ENCODE data around the gene MTCL1. TPM values are rescaled to one million over a fixed set of nuclear protein-coding genes. Genes with fewer than 3 reads are reported as not detected.

MTCL1 gene
- total RNA-seq, 2 donors from 2014 or later = 0.64 to 0.95 TPM

DNA sequence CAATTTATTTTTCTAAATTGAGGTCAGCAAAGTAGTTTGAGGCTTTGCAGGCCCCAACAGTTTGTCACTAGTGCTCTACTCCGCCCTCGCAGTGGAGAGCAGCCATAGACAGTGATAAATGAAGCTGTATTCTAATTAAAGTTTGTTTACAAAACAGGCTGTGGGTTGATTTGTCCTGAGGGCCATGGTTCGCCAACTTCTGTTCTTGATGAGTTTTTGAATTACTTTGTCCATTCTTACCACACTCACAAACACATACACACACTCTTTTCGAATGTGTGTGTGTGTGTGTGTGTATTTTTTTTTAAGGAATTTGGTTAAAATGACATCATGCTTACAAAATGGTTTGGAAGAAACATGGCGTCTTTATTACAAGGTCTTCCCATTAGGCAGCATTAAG is 68.6 kb downstream of the MTCL1 start:
- Mint-ChIP-seq H3K9me3 (no peaks in the 10 kb centered on the region), H3K4me1 (no peaks in the 10 kb centered on the region), H3K4me3 (no peak overlapping the region), H3K27me3 (no peaks in the 10 kb centered on the region), H3K36me3 (ENCODE audit: low read depth) (no peaks in the 10 kb centered on the region), H3K27ac (no peak overlapping the region)
- no peak for ATAC-seq (replicated peaks)

DNA sequence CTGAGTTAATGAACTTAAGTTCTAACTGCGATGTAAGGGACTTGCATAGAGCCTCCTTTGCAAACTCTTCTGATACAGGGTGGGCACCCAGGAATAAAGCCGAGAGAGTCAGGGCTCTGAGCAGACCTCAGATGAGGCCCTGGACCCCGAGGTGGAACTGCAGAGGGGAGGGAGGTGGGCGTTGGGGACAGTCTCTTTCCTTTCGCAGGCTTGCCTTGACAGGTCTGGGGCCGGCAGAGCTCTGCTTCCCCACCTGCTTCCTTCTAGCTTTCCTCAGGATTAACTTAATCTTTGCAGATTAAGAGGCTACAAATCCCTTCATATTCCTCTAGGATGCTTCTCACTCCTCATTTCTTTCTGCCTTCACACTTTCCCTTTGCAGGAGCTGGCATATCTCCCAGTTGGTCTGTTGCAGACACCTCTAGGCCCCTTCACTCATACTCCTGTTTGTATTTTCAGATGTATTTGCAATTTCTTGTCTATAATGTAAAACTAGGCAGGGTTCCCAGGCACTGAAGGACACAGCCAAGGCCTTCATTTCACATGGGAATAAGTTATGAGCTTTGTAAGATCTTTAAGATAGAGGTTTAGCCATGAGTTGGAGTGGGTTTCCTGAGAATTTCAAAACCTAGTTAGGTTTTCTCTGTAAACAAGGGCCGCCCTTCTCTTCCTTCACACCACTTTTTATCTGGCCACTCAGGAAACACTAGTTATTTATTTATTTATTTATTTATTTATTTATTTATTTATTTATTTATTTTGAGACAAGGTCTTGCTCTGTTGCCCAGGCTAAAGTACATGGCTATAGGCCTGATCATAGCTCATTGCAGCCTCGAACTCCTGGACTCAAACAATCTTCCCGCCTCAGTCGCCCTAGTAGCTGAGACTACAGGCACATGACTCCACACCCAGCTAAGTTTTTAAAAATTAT is 70.9 kb downstream of the MTCL1 start:
- H3K4me1 Mint-ChIP-seq = no peaks in the 10 kb centered on the region
- H3K9me3 Mint-ChIP-seq = no peaks in the 10 kb centered on the region
- H3K27ac Mint-ChIP-seq = no peak overlapping the region
- H3K27me3 Mint-ChIP-seq = peaks cover 4% of the 10 kb centered on the region
- no peak for ATAC-seq (replicated peaks)
- H3K4me3 Mint-ChIP-seq = no peak overlapping the region
- H3K36me3 Mint-ChIP-seq (ENCODE audit: low read depth) = no peaks in the 10 kb centered on the region

DNA sequence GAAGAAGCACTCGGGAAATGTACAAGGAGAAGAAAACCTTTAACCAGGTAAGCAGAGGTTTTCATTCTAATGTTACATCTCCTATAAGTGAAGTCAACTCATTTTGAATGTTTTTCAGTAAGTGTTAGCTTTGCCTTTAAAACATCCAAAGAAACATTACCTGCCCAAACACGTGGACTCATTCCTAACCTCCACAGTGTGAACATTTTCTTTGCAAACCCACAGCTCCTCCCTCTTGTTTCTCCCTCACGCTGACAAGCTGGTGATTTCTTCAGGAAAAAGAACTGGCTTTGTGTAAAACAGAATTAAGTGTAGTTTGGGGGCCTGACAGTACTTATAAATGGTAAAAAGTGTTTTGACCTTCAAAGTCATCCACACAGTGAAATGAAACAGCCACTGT is 72.5 kb downstream of the MTCL1 start:
- Mint-ChIP-seq H3K27me3 (peaks cover 4% of the 10 kb centered on the region), H3K27ac (no peak overlapping the region), H3K4me1 (no peaks in the 10 kb centered on the region), H3K4me3 (no peak overlapping the region), H3K36me3 (ENCODE audit: low read depth) (no peaks in the 10 kb centered on the region), H3K9me3 (no peaks in the 10 kb centered on the region)
- ATAC-seq (replicated peaks) = no peak

DNA sequence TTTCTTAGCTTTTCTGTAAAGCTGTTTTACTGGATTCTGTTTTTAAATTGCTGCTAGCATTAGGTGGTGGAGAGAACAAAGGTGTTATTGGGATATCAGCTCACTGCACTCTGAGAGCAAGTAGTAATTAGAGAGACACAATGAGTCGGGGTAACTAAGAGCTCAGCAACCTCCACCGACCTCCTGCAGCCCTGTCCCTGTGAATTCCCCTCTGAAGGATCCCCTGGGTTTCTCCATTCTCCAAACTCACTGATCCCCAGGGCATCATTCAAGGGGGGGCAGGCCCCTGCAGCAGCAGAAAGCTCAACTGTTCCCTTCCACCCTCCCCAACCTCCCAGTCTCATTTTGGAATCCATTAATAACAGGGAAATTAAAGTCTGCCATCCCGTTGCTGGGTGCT is 73.0 kb downstream of the MTCL1 start:
- H3K27ac Mint-ChIP-seq = no peak overlapping the region
- no peaks in the 10 kb centered on the region for H3K36me3 Mint-ChIP-seq (ENCODE audit: low read depth)
- H3K9me3 Mint-ChIP-seq = no peaks in the 10 kb centered on the region
- no peak for ATAC-seq (replicated peaks)
- H3K27me3 Mint-ChIP-seq = peaks cover 4% of the 10 kb centered on the region
- H3K4me3 Mint-ChIP-seq = no peak overlapping the region
- no peaks in the 10 kb centered on the region for H3K4me1 Mint-ChIP-seq

DNA sequence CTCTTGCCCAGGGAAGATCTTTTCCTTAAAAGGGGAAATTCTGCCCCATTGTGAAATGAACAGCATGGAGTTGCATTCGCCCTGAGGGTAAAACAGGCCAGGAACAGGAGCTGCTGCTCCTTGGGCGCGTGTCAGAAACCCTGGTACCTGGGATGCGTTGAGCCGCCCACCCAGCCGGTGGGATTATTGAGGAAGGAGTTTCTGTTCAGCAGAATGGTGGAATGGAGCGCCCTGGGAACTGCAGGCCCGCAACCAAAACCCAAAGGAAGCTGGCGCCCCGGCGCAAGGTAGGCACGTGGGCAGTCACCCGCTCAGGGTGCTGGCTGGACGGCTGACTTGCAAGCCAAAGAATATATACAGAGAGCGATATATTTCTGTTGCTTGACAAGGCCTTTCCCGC is 73.5 kb downstream of the MTCL1 start:
- Mint-ChIP-seq H3K36me3 (ENCODE audit: low read depth) (no peaks in the 10 kb centered on the region), H3K4me3 (no peak overlapping the region), H3K27me3 (peaks cover 4% of the 10 kb centered on the region), H3K9me3 (no peaks in the 10 kb centered on the region), H3K4me1 (no peaks in the 10 kb centered on the region), H3K27ac (no peak overlapping the region)
- ATAC-seq (replicated peaks) = no peak

DNA sequence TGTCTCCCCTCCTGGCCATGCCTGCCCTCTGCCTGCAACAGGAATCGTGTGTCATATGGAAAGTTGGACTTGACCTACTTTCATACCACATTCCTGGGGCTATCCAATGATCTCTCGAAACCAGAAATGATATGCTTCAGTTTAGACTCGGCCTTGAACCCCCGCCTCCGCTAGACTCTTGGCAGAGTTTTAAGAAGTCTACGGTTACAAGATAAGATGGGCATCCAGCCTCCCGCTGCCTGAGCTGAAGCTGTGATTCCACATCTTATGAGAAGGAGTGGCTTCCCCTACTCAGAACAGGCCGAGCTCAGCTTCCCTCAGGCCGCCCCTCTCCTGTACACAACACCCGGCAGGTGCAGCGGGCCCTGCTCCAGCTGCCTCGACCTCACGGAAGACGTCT is 73.9 kb downstream of the MTCL1 start:
- Mint-ChIP-seq H3K27ac (no peak overlapping the region), H3K4me1 (no peaks in the 10 kb centered on the region), H3K36me3 (ENCODE audit: low read depth) (no peaks in the 10 kb centered on the region), H3K4me3 (no peak overlapping the region), H3K27me3 (peaks cover 4% of the 10 kb centered on the region), H3K9me3 (no peaks in the 10 kb centered on the region)
- no peak for ATAC-seq (replicated peaks)

DNA sequence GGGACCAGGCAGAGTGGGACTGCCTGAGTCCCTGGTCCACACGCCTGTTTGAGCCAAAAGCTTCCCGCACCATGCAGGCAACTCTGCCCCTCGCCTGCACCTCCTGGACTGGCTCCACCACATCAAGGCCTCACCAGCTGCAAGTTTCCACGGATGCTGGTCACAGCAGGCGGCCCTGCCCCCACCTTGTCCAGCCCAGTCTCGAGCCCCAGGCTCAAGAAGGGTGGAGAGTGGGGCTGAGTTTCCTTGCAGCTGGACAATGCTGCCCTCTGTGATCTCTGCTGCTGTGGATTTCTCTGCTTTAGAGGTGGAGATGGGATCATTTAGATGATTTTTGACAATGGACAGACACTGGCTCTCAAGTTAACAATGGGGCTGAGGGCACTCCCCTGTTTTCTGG is 74.9 kb downstream of the MTCL1 start:
- no peak overlapping the region for H3K4me3 Mint-ChIP-seq
- ATAC-seq (replicated peaks) = no peak
- no peak overlapping the region for H3K27ac Mint-ChIP-seq
- peaks cover 4% of the 10 kb centered on the region for H3K27me3 Mint-ChIP-seq
- H3K36me3 Mint-ChIP-seq (ENCODE audit: low read depth) = no peaks in the 10 kb centered on the region
- H3K9me3 Mint-ChIP-seq = no peaks in the 10 kb centered on the region
- no peaks in the 10 kb centered on the region for H3K4me1 Mint-ChIP-seq

DNA sequence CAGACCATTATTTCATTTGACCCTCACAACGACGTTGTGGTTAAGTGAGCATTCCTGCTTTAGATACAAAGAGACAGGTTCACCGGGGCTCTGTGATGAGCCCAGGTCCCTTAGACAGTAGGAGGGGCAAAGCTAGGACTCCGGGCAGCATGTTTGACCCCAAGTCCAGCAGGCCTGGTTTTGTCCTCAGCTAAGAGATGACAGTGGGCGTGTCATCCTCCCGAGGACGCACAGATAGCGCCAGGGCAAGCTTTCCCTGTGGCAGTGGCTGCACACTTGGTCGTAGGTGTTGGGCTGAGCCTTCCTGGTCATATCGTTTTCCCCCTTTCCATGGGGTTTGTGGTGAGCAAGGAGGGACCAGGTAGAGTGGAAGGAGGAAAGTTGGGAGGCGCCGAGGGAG is 76.3 kb downstream of the MTCL1 start:
- Mint-ChIP-seq H3K27ac (no peak overlapping the region), H3K4me1 (no peaks in the 10 kb centered on the region), H3K36me3 (ENCODE audit: low read depth) (no peaks in the 10 kb centered on the region), H3K9me3 (no peaks in the 10 kb centered on the region), H3K4me3 (no peak overlapping the region), H3K27me3 (peaks cover 4% of the 10 kb centered on the region)
- ATAC-seq (replicated peaks) = no peak

DNA sequence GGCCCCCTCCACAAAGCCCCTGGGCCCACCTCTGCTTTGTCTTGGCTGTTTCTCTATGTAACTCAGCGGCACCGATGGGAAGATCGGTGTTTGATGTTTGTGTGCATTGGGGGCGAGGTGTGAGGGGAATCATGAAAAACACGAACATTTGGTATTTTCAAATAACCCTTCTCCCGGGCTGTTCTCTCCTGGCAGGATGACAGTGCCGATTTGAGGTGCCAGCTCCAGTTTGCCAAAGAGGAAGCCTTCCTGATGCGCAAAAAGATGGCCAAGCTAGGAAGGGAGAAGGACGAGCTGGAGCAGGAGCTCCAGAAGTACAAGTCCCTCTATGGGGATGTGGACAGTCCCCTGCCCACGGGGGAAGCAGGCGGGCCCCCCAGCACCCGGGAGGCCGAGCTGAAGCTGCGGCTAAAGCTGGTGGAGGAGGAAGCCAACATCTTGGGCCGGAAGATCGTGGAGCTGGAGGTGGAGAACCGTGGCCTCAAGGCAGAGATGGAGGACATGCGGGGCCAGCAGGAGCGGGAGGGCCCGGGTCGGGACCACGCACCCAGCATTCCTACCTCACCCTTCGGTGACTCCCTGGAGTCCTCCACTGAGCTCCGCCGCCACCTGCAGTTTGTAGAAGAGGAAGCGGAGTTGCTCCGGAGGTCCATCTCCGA is 78.1 kb downstream of the MTCL1 start:
- Mint-ChIP-seq H3K27ac (no peak overlapping the region), H3K36me3 (ENCODE audit: low read depth) (no peaks in the 10 kb centered on the region), H3K27me3 (peaks cover 7% of the 10 kb centered on the region), H3K4me1 (no peaks in the 10 kb centered on the region), H3K4me3 (no peak overlapping the region), H3K9me3 (no peaks in the 10 kb centered on the region)
- ATAC-seq (replicated peaks) = no peak

DNA sequence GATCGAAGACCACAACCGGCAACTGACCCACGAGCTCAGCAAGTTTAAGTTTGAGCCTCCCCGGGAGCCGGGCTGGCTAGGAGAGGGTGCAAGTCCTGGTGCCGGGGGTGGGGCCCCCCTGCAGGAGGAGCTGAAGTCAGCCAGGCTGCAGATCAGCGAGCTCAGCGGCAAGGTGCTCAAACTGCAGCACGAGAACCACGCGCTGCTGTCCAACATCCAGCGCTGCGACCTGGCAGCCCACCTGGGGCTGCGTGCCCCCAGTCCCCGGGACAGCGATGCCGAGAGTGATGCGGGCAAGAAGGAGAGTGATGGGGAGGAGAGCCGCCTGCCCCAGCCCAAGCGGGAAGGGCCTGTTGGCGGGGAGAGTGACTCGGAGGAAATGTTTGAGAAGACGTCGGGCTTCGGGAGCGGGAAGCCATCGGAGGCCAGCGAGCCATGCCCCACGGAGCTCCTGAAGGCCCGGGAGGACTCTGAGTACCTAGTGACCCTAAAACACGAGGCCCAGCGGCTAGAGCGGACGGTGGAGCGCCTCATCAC is 78.7 kb downstream of the MTCL1 start:
- ATAC-seq (replicated peaks) = no peak
- Mint-ChIP-seq H3K36me3 (ENCODE audit: low read depth) (no peaks in the 10 kb centered on the region), H3K4me3 (no peak overlapping the region), H3K27ac (no peak overlapping the region), H3K27me3 (peaks cover 7% of the 10 kb centered on the region), H3K4me1 (no peaks in the 10 kb centered on the region), H3K9me3 (no peaks in the 10 kb centered on the region)

DNA sequence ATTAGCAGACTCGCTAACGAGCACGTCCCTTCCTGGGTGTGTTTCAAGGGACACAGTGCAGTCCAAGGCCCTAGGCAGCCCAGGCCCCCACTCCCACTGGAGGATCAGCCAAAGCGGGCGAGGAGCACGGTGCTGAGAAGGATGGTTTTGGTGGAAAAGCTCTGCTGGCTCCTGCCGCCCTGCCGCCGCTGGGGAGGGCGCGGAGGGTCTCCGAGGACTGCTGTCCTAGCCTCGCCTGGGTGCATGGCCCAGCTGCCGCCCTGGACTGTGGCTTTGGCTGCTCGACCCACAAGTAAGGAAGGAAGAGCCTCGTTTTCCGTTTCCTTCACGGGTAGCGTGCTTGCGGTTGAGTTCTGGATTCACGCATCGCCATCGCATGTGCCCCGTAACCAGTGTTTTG is 79.9 kb downstream of the MTCL1 start:
- ATAC-seq (replicated peaks) = no peak
- Mint-ChIP-seq H3K36me3 (ENCODE audit: low read depth) (no peaks in the 10 kb centered on the region), H3K27ac (no peak overlapping the region), H3K27me3 (peaks cover 7% of the 10 kb centered on the region), H3K4me1 (no peaks in the 10 kb centered on the region), H3K9me3 (no peaks in the 10 kb centered on the region), H3K4me3 (no peak overlapping the region)

DNA sequence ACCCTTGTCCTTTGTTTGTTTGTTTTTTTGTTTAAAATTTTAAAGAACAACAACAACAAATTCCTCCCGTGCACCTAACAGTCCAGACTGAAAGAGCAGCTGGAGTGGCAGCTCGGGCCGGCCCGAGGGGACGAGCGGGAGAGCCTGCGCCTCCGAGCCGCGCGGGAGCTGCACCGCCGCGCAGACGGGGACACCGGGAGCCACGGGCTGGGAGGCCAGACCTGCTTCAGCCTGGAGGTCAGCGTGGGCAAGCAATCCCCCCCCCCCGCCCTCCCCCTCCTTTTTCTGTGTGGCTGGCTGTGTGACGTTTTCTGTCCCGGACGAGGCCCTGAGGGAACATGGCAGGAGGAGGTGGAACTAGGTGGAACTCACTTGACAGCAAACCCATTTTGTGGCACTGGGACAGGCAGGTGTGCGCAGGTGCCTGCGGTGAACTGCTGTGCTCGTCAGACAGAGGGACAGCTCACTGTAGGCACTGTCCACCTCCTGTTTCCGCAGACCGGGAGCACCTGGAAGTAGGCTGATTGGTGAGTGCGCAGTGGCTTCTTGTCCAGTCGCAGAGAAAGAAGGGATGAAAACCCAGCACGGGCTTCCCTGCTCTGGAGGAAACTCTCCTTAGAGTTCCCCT is 80.6 kb downstream of the MTCL1 start:
- H3K27me3 Mint-ChIP-seq = peaks cover 7% of the 10 kb centered on the region
- no peak overlapping the region for H3K4me3 Mint-ChIP-seq
- H3K36me3 Mint-ChIP-seq (ENCODE audit: low read depth) = no peaks in the 10 kb centered on the region
- no peak for ATAC-seq (replicated peaks)
- no peak overlapping the region for H3K27ac Mint-ChIP-seq
- H3K9me3 Mint-ChIP-seq = no peaks in the 10 kb centered on the region
- H3K4me1 Mint-ChIP-seq = no peaks in the 10 kb centered on the region

DNA sequence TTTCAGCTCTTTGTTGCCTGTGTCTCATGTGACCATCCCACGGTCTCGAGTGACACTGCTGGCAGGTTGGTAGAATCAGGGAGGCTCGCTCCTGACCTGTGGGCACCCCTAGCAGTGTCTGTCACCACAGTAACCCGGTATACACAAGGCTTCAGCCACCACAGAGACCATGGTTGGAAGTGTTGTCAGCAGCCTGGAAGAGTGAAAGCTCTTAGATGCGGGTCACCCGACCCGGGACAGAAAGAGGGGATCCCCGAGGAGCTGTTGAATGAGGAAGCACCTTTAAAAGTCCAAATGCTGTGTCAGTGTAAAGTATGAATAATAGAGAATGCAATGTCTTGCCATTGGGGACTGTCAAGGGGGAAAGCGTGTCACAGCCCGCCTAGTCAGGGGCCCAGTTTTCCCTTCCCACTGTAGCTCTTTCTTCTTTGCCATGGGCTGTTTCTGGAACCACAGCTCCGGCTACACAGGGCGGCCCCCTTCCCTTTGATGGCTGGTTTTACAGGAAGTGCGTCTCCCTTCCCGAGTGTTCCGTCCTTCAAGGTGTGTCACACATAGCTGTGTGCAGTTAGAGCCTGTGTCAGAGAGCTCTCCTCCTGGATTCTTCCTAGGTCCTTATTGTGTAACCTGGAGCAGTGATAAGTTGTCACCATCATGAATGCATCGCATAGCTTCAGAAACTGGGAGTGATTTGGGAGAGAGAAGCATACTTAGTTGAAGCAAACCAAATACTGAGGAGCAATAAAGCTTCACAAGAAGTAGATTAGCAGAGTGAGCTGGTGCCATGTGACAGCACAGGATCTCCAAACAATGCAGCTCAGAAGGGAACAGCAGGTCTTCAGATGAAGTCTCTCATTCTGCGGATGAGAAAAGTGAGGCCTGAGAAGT is 81.4 kb downstream of the MTCL1 start:
- no peaks in the 10 kb centered on the region for H3K9me3 Mint-ChIP-seq
- no peaks in the 10 kb centered on the region for H3K4me1 Mint-ChIP-seq
- H3K27ac Mint-ChIP-seq = no peak overlapping the region
- H3K27me3 Mint-ChIP-seq = peaks cover 7% of the 10 kb centered on the region
- H3K4me3 Mint-ChIP-seq = no peak overlapping the region
- no peak for ATAC-seq (replicated peaks)
- H3K36me3 Mint-ChIP-seq (ENCODE audit: low read depth) = no peaks in the 10 kb centered on the region

DNA sequence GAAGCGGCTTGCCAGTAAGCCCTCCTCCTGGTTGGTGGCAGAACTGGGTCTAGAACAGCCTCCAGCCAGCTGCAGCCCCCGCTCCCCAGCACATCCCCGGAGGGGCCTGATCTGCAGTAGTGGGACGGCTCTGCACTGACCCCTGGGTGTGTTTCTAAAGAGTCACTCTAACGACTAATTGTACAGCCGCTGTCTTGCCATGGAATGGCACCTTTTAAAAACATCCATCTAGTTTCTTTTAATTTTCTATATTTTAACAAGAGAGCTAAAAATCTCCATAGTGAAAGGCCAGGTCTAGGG is 82.0 kb downstream of the MTCL1 start:
- Mint-ChIP-seq H3K4me1 (no peaks in the 10 kb centered on the region), H3K27ac (no peak overlapping the region), H3K9me3 (no peaks in the 10 kb centered on the region), H3K4me3 (no peak overlapping the region), H3K27me3 (peaks cover 7% of the 10 kb centered on the region), H3K36me3 (ENCODE audit: low read depth) (no peaks in the 10 kb centered on the region)
- no peak for ATAC-seq (replicated peaks)
